GM23338 (cell line): Measurements from ENCODE around the gene FHIT. TPM values are rescaled to one million over a fixed set of nuclear protein-coding genes. Genes with fewer than 3 reads are reported as not detected.

Experiments
- ATAC-seq: fragments of 200-7000 bp; cut with Tn5 transposase; 3 replicates; pipeline ENCODE4 v1.9.1; 2020
- DNase-seq: peaks from one replicate; pipeline ENCODE4 v3.0.0-alpha.2; 2015; ENCODE audit warnings: low spot score
- H2AFZ ChIP-seq: fragments of 200-600 bp; sonication (generic); 2 replicates; pipeline ENCODE4 v1.8.0; 2016; ENCODE audit warnings: antibody characterized with exemption, mild to moderate bottlenecking, moderate library complexity
- H3F3A ChIP-seq: fragments of 200-600 bp; sonication (generic); replicated peaks from 2 replicates; pipeline ENCODE4 v1.8.0; 2017; ENCODE audit warnings: antibody characterized with exemption, mixed run types, low read depth
- H3K27ac ChIP-seq: fragments of 200-600 bp; sonication (generic); 2 replicates; pipeline ENCODE4 v1.6.1; 2016; ENCODE audit warnings: low read depth
- H3K27me3 ChIP-seq: fragments of 200-600 bp; sonication (generic); 2 replicates; pipeline ENCODE4 v1.8.0; 2016; ENCODE audit warnings: mild to moderate bottlenecking, mixed run types, moderate library complexity; ENCODE audit not compliant: insufficient read depth
- H3K36me3 ChIP-seq: fragments of 200-600 bp; sonication (generic); 2 replicates; pipeline ENCODE4 v1.8.0; 2016; ENCODE audit warnings: mild to moderate bottlenecking; ENCODE audit not compliant: insufficient read depth
- H3K4me1 ChIP-seq: fragments of 200-600 bp; sonication (generic); 2 replicates; pipeline ENCODE4 v1.8.0; 2016; ENCODE audit warnings: mild to moderate bottlenecking, moderate library complexity; ENCODE audit not compliant: insufficient read depth
- H3K4me2 ChIP-seq: fragments of 200-600 bp; sonication (generic); 2 replicates; pipeline ENCODE4 v1.7.1; 2017; ENCODE audit warnings: mixed run types
- H3K4me3 ChIP-seq: fragments of 200-600 bp; sonication (generic); 2 replicates; pipeline ENCODE4 v1.6.1; 2016; ENCODE audit warnings: mixed run types
- H3K79me2 ChIP-seq: fragments of 200-600 bp; sonication (generic); replicated peaks from 2 replicates; pipeline ENCODE4 v1.8.0; 2017; ENCODE audit warnings: mild to moderate bottlenecking; ENCODE audit not compliant: insufficient read depth
- H3K9me2 ChIP-seq: fragments of 200-600 bp; sonication (generic); 2 replicates; pipeline ENCODE4 v1.8.0; 2017; ENCODE audit not compliant: insufficient read depth
- H4K20me1 ChIP-seq: fragments of 200-600 bp; sonication (generic); replicated peaks from 2 replicates; pipeline ENCODE4 v1.8.0; 2017; ENCODE audit warnings: mild to moderate bottlenecking; ENCODE audit not compliant: insufficient read depth
- H3K27ac Mint-ChIP-seq: 2 replicates; pipeline ENCODE4 v1.8.0; 2020; ENCODE audit warnings: inconsistent platforms, mild to moderate bottlenecking, moderate library complexity, mixed read lengths
- H3K27me3 Mint-ChIP-seq: 3 replicates; pipeline ENCODE4 v1.8.0; 2022; ENCODE audit warnings: low read depth, mild to moderate bottlenecking, moderate library complexity, mixed read lengths, inconsistent platforms; ENCODE audit not compliant: insufficient read depth, poor library complexity
- H3K36me3 Mint-ChIP-seq: 3 replicates; pipeline ENCODE4 v1.8.0; 2021; ENCODE audit warnings: low read depth, mild to moderate bottlenecking, inconsistent platforms, moderate library complexity, mixed read lengths
- H3K4me1 Mint-ChIP-seq: 3 replicates; pipeline ENCODE4 v1.8.0; 2020; ENCODE audit warnings: mild to moderate bottlenecking, inconsistent platforms, mixed read lengths
- H3K4me3 Mint-ChIP-seq: 3 replicates; pipeline ENCODE4 v1.8.0; 2021; ENCODE audit warnings: moderate library complexity, mild to moderate bottlenecking, inconsistent platforms, mixed read lengths
- H3K9me3 Mint-ChIP-seq: 3 replicates; pipeline ENCODE4 v1.8.0; 2020; ENCODE audit warnings: moderate library complexity, mild to moderate bottlenecking, inconsistent platforms, mixed read lengths
- CREB1 ChIP-seq: fragments of 250-450 bp; sonication (Bioruptor Pico); IDR thresholded peaks from 2 replicates; pipeline ENCODE4 v1.5.0; 2020; ENCODE audit warnings: low read depth, mild to moderate bottlenecking, moderate library complexity
- EZH2phosphoT487 ChIP-seq: fragments of 200-600 bp; sonication (generic); IDR thresholded peaks from one replicate; pipeline ENCODE4 v1.8.1; 2018; ENCODE audit warnings: antibody characterized with exemption; ENCODE audit not compliant: unreplicated experiment
- JUNB ChIP-seq: IDR thresholded peaks from one replicate; pipeline ENCODE4 v1.6.1; 2016; ENCODE audit warnings: antibody characterized with exemption; ENCODE audit not compliant: unreplicated experiment
- NANOG ChIP-seq: IDR thresholded peaks from 2 replicates; pipeline ENCODE4 v1.6.1; 2016; ENCODE audit warnings: antibody characterized with exemption, borderline replicate concordance
- POLR2AphosphoS5 ChIP-seq: IDR thresholded peaks from 2 replicates; pipeline ENCODE4 v1.6.1; 2016; ENCODE audit warnings: antibody characterized with exemption, low read depth
- STAT1 ChIP-seq: IDR thresholded peaks from one replicate; pipeline ENCODE4 v1.6.1; 2016; ENCODE audit warnings: antibody characterized with exemption; ENCODE audit not compliant: unreplicated experiment
- ZNF114 ChIP-seq: fragments of 250-450 bp; sonication (Bioruptor Pico); IDR thresholded peaks from 2 replicates; pipeline ENCODE4 v1.5.0; 2020; ENCODE audit warnings: mild to moderate bottlenecking, moderate library complexity
- ZNF331 ChIP-seq: fragments of 250-450 bp; sonication (Bioruptor Pico); IDR thresholded peaks from 2 replicates; pipeline ENCODE4 v1.5.0; 2020; ENCODE audit warnings: low read depth, mild to moderate bottlenecking, moderate library complexity
- ZNF462 ChIP-seq: fragments of 250-450 bp; sonication (Bioruptor Pico); IDR thresholded peaks from 2 replicates; pipeline ENCODE4 v1.5.0; 2020; ENCODE audit warnings: mild to moderate bottlenecking, moderate library complexity
- polyA plus RNA-seq: library from polyadenylated mRNA; unstranded; fragments of >200 nt; fragmentation: Nextera tagmentation; extraction: Ambion mirVana; gene quantifications from 2 replicates; pipeline ENCODE4 v1.2.1, GENCODE V29; 2016
- total RNA-seq: library from RNA; depleted of rRNA; stranded (reverse); fragments of >200 nt; shearing (Covaris generic); gene quantifications from 2 replicates; pipeline ENCODE4 v1.2.3, GENCODE V29; 2014
- TF ChIP-seq, protein P1 (sequence below), 2 experiments: fragments of 200-600 bp in 1 of 2; sonication (generic) in 1 of 2; conservative IDR thresholded peaks; 2 replicates each; pipeline versions ENCODE4 v1.5.1 to v1.6.1; 2016 to 2017; ENCODE audit warnings: antibody characterized with exemption in 2 of 2, low read depth in 2 of 2, mild to moderate bottlenecking in 2 of 2, moderate library complexity in 1 of 2
- TF ChIP-seq, protein P2 (sequence below): IDR thresholded peaks from 2 replicates; pipeline ENCODE4 v1.6.1; 2016; ENCODE audit warnings: antibody characterized with exemption

FHIT gene
- total and polyA plus RNA-seq, 2 experiments from 2014 or later = 3.0 to 8.3 TPM

GRCh38 chr3:59949311-59949710 lies 1301.9 kb downstream of the FHIT start:
- no peak overlapping the region for H3K27ac ChIP-seq
- no peaks in the 10 kb centered on the region for H3K4me1 ChIP-seq
- H3K4me3 ChIP-seq = no peak overlapping the region
- no peak for DNase-seq
- no peak for ATAC-seq
- H3K27me3 ChIP-seq = no peaks in the 10 kb centered on the region
- H3K36me3 Mint-ChIP-seq = no peaks in the 10 kb centered on the region
- no peaks in the 10 kb centered on the region for H3F3A ChIP-seq
- H3K27ac Mint-ChIP-seq = no peak overlapping the region; the same call in 1 of the 2 replicates
- TF ChIP-seq ZNF114 = no peak
- TF ChIP-seq JUNB = no peak
- TF ChIP-seq, protein P1, sequence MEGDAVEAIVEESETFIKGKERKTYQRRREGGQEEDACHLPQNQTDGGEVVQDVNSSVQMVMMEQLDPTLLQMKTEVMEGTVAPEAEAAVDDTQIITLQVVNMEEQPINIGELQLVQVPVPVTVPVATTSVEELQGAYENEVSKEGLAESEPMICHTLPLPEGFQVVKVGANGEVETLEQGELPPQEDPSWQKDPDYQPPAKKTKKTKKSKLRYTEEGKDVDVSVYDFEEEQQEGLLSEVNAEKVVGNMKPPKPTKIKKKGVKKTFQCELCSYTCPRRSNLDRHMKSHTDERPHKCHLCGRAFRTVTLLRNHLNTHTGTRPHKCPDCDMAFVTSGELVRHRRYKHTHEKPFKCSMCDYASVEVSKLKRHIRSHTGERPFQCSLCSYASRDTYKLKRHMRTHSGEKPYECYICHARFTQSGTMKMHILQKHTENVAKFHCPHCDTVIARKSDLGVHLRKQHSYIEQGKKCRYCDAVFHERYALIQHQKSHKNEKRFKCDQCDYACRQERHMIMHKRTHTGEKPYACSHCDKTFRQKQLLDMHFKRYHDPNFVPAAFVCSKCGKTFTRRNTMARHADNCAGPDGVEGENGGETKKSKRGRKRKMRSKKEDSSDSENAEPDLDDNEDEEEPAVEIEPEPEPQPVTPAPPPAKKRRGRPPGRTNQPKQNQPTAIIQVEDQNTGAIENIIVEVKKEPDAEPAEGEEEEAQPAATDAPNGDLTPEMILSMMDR (conservative IDR thresholded peaks at IDR 0.05; ENCODE audit: low read depth in 2 of 2) = no peak
- TF ChIP-seq POLR2AphosphoS5 = no peak
- no peak for TF ChIP-seq EZH2phosphoT487
- TF ChIP-seq, protein P2, sequence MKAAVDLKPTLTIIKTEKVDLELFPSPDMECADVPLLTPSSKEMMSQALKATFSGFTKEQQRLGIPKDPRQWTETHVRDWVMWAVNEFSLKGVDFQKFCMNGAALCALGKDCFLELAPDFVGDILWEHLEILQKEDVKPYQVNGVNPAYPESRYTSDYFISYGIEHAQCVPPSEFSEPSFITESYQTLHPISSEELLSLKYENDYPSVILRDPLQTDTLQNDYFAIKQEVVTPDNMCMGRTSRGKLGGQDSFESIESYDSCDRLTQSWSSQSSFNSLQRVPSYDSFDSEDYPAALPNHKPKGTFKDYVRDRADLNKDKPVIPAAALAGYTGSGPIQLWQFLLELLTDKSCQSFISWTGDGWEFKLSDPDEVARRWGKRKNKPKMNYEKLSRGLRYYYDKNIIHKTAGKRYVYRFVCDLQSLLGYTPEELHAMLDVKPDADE = no peak
- TF ChIP-seq CREB1 (CRISPR knock-in tag) = no peak
- TF ChIP-seq NANOG = no peak
- TF ChIP-seq ZNF331 (CRISPR knock-in tag) = no peak
- no peak for TF ChIP-seq STAT1
- no peak for TF ChIP-seq ZNF462 (CRISPR knock-in tag)
- no peaks in the 10 kb centered on the region; the same call in 1 of the 3 replicates for H3K9me3 Mint-ChIP-seq
- no peaks in the 10 kb centered on the region for H3K79me2 ChIP-seq
- peaks cover 4% of the 10 kb centered on the region; the same call in 2 of the 3 replicates for H3K4me1 Mint-ChIP-seq
- no peak overlapping the region for H3K4me3 Mint-ChIP-seq
- no peaks in the 10 kb centered on the region for H4K20me1 ChIP-seq
- H2AFZ ChIP-seq = no peak overlapping the region
- H3K27me3 Mint-ChIP-seq = peaks cover 3% of the 10 kb centered on the region
- peaks cover 9% of the 10 kb centered on the region; the same call in 1 of the 2 replicates for H3K9me2 ChIP-seq
- H3K4me2 ChIP-seq = no peak overlapping the region
- no peaks in the 10 kb centered on the region for H3K36me3 ChIP-seq
